HG02610 (cell line): Measurements from ENCODE around the gene TNNI2.
"Not testable (repeated sequence)": the region's sequence is repeated elsewhere in the genome, so short reads cannot be mapped to it uniquely, and the experiment has no call there.

Source experiments
- ATAC-seq: cut with Tn5 transposase; IDR thresholded peaks from one replicate; pipeline ENCODE4 v1.9.1; 2021; ENCODE audit warnings: mild to moderate bottlenecking, moderate library complexity; ENCODE audit not compliant: unreplicated experiment

The TNNI2 gene

DNA sequence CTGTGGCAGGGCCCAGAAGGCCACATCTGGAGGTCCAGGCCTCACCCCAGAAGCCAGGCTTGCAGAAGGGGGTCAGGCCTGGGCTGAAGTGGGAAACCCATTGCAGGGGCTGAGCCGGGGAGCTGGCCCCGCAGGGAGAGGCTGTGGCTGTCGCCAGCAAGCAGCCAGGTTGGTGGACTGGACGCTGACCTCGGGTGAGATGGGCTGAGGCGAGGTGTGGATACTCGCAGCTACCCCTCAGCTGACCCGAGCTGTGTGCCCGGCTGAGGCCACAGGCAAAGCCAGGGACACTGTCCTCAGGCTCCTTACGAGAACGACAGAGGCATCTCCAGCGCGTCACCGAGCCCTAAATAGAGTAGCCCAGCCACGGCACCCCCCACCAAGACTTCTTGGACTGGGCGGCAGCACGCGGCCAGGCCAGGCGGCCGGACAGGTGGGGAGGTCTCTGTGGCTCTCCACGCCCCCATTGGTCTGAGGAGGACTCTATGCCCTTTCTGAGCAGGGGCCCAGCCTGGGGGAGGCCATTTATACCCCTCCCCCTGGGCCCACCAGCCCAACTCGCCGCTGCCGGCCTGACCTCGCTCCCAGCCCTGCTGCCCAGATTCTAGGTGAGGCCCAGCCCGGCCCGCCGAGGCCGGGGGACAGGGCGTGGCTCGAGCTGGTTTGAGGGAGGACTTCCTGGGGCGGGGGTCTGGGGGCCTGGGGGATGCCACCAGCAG, at the start of gene TNNI2:
Gene TNNI2, plus strand, starts transcription at position 556 of the 719 bp plus-strand sequence. CDS start 716 bp downstream, outside the sequence.
- no peak for ATAC-seq

- no peak for ATAC-seq
These were observed 46.9 kb upstream of the TNNI2 start for GRCh38 chr11:1791912-1792311.

- ATAC-seq, result no peak
These were observed 46.3 kb upstream of the TNNI2 start for GRCh38 chr11:1792461-1792860.

DNA sequence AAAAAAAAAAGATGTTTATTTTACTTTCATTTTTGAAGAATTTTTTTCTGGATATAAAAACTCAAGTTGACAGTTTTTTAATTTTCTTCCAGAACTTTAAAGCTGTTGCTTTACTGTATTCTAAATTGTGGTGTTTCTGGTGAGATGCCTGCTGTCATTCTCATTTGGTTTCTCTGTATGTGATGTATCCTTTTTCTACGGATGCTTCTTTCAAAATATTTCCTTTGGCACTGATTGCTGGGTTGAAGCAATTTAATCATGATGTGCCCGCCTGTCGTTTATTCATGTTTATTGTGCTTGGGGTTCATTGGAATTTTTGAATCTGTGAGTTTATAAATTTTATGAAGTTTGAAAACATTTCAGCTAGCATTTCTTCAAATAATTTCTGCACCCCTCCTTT, 45.7 kb upstream of the TNNI2 start:
- ATAC-seq, result no peak

- no peak for ATAC-seq
These were observed 42.3 kb upstream of the TNNI2 start for GRCh38 chr11:1796413-1797011.

DNA sequence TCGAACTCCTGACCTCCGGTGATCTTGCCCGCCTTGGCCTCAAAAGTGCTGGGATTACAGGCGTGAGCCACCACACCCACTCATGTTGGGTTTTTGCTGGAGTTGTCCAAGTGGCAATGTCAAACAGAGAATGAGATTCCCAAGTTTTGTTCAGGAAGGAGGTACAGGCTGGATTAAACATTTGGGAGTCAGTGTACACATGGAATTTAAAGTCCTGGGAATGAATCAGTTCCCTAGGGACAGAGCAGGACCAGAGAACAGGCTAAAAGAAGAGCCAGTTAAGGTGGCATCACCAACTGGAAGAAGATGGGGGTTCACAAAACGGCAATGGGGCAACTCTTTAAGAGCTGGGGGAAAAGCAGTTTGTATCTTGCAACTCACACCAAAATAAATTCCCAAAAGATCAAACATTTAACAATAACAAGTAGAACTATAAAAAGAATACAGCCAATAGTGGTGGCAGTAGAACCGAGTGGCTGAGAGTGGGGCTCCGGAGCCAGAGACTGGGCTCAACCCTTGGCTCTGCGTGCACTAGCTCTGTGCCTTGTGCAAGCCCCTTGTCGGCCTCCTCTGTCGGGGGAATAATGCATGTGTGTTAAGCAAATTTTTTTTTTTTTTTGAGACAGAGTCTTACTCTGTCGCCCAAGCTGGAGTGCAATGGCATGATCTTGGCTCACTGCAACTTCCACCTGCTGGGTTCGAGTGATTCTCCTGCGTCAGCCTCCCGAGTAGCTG, 41.2 kb upstream of the TNNI2 start:
- ATAC-seq, result no peak

DNA sequence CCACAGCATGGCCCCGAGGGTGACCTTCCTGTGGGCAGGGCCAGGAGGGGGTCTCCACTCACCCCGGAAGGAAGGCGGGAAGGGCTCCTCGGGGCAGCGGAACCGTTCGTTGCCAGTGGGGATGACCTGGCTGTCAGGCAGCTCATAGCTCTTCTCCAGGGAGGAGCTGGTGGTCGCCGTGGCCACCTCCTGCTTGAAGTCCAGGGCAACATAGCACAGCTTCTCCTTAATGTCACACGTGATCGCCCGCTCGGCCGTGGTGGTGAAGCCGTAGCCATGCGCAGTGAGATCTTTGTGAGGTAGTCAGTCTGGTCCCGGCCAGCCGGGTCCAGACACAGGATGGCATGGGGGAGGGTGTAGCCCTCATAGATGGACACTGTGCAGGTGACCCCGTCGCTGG, 35.5 kb upstream of the TNNI2 start:
- ATAC-seq, result no peak

GRCh38 chr11:1803835-1804519, 34.8 kb upstream of the TNNI2 start:
- not testable (repeated sequence) for ATAC-seq

GRCh38 chr11:1805525-1805924, 33.3 kb upstream of the TNNI2 start:
- ATAC-seq, result no peak

DNA sequence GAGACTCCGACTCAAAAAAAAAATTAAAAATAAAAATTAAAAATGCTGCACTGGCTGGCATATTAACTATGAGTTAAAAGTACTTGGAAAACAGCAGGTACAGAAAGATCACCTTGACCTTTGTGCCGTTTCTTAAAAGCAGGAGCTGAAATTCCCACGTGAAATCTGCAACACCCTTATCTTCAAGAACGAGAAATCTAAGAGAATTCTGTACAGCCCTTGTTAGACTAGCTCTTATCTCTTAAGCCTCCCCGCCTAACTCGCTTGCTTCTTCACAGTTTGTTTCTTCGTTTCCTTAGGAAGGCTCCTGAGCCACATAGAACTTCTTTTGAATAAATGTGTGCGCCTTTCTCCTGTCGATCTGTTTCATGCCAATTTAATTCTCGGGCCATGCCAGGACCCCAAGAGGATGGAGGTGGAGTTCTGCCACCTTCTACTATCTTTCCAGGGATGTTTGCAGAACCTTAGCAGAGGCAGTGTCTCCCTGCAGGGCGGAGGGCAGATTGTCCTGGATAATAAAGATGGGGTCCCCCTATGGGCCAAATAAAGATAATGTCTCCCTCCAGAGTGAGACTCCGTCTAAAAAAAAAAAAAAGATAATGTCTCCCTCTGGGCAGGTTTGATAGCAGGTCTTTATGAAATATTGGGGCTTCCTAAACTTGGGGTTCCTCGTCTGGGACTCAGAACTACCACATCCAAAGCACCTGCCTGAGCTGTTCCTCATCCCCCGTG, 31.4 kb upstream of the TNNI2 start:
- no peak for ATAC-seq

GRCh38 chr11:1810761-1811160, 28.0 kb upstream of the TNNI2 start:
- ATAC-seq, result no peak

DNA sequence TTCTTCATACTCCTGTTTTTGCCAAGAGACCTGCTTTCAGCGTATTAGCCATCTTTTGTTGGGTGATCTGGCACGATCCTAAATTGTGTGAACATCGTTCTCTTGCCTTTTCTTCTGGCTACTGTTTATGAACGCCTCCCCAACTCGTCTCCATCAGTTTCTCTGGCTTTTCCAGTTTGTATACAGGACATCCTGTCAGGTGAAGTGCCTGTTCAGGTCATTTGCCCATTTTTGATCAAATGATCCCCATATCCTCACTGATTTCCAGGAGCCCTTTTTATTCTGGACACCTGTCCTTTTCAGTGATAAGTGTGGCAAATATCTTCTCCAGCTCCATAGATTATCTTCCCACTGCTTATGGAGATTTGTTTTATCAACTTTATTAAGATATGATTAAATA, 26.5 kb upstream of the TNNI2 start:
- no peak for ATAC-seq

DNA sequence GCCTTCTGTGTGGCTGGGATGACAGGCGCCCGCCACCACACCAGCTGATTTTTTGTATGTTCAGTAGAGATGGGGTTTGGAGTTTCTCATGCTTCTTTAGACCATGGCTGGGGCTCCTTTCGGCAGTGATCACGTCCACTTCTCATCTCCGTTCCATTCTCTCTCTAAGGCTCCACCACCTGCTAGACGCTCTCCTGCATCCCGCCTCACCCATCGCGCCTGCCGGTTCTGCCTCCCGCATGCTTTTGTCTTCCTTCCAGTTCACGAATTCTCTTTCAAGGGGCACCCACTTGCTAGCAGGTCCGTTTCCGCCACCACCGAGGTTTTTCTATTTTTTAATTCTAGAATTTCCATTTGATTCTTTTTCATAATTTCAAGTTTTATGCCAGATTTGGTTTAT, 26.0 kb upstream of the TNNI2 start:
- ATAC-seq, result no peak

- not testable (repeated sequence) for ATAC-seq
These were observed 25.4 kb upstream of the TNNI2 start for GRCh38 chr11:1813356-1813755.

DNA sequence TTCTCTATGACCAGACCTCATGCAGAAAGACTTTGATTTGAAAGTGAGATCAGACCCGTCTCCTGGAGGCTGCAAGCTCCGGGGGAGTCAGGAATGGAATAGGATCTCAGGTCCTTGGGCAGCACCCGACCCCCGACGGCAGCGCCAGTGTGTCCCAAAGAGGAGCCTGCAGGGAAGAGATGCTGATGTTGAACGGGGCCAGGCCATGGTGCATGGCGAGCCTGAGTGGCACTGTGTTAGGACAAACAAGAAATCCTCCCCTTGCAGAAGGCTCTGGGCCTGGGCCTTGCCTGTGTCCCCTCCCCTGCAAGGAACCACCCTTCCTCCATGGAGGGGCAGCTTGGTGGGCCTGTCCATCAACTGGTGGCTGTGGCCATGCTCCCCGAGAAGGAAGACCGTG, 24.1 kb upstream of the TNNI2 start:
- no peak for ATAC-seq

DNA sequence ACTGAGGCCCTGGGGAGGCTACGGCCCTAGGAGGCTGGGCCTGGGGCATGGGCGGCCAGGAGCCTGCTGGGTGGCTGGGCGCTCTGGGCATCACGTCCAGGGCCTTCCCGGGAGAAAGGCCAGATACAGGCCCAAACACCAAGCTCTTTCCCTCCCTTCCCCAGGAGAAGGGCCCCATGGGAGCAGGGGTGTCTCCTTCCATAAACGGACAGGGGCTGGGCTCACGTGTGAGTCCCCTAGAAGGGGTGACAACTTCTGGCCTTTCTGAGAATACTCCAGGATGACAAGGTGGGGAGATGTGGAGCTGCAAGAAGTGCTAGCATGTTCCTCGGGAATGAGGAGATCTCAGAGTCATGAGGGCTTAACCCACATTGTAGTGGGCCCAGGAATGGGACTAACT, 23.5 kb upstream of the TNNI2 start:
- ATAC-seq, result no peak

GRCh38 chr11:1815751-1816150, 23.0 kb upstream of the TNNI2 start:
- ATAC-seq, result no peak

GRCh38 chr11:1817000-1817399, 21.8 kb upstream of the TNNI2 start:
- no peak for ATAC-seq

DNA sequence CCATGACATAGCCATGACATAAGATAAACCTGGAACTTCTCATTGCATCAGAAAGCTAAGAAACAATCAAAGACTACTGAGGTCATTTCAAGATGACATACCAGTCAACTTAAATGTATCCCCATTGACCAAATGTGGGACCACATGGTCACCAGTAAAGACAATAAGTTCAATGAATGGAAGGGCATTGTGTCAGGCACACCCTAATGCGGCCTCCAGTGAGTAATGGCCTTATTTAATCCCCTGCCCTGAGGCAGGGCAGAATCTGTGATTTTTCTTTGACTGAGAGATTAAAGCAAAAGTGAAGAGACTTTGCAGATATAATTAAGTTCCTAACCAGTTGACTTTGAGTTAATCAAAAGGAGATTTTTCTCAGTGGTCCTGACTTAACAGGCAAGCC, 21.3 kb upstream of the TNNI2 start:
- no peak for ATAC-seq

DNA sequence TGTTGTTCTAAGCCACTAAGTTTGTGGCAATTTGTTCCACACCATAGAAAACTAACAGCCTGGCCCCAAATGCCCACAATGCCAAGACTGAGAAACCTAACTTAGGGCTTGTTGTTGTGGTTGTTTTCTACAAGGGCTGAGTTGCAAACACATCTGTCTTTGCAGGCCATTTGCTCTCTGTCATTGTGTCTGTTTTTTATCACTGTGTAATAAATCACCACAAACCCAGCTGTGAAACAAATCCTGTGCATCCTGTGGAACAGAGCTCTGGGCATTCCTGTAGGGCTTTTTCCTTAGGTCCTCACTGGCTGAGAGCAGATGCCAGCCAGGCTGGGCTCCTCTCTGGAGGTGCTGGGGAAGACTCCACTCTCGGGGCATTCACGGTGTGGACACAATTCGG, 19.7 kb upstream of the TNNI2 start:
- ATAC-seq, result no peak
